HG03442 (cell line): ENCODE data around the gene SMOC2.

Experiments used
- ATAC-seq: cut with Tn5 transposase; IDR thresholded peaks from one replicate; pipeline ENCODE4 v1.9.1; 2021; ENCODE audit warnings: mild to moderate bottlenecking, moderate library complexity; ENCODE audit not compliant: unreplicated experiment

Gene SMOC2

DNA sequence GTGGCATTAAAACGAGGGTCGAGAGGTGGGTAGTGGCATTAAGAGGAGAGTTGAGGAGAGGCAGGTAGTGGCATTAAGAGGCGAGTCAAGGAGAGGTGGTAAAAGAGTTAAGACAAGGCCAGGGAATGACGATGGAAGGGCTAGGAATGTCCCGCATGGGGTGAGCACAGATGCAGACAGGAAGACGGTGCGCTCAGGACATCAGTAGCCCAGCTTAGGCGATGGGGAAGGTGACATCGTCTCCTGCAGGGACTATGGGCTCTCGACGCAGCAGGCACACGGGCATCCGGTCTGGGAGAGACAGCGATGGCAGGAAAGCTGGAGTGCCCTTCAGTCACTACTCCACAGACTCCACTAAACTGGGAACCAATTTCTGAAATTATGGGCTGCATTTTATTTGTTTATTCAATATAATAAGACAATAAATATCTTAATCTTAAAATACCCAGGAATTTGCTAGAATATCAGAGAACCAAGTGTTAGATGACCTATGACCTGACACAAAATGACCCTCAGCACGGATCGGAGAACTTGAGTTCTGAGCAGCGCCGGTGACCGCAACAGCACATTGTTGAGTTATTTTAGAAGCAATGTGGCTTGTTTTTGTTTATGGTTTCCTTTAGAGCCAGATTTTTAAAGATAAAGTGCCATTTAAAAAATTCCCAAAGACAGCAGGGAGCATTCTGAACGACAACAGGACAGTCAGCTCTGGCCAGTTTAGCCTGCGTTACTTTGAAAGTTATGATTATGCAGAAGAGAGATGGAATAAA is 177.7 kb downstream of the SMOC2 start:
- ATAC-seq = no peak

GRCh38 chr6:168619560-168620314 is 178.8 kb downstream of the SMOC2 start:
- no peak for ATAC-seq

- no peak for ATAC-seq
Measured at GRCh38 chr6:168620578-168620977, 179.6 kb downstream of the SMOC2 start.

DNA sequence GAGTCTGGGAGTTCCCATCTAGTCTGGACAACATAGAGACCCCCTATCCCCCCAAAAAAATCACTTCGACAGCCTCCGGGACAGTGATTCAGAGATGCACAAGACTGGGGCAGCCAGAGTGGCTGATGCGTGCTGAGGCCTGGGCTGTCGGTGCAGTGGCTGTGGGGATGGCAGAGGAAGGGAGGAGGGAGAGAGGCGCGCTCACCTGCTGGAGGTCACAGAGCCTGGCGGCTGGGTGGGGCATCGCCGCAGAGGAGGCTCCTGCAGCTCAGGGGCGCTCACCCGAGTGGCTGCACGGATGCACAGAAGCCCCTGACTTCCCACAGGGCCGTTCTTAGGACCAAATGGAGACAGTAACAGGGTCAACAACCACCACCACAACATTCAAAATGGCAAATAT is 182.8 kb downstream of the SMOC2 start:
- no peak for ATAC-seq

DNA sequence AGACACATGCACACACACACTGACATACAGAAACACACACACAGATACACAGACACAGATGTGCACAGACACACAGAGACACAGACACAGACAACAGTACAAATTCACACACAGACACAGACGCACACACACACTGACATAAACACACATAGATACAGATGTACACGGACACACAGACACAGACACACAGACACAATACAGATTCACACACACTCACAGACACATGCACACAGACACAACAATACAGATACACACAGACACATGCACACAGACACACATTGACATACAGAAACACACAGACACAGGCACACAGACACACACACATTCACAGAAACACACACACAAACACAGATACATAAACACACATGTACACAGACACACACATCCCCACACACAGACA is 183.6 kb downstream of the SMOC2 start:
- no peak for ATAC-seq

DNA sequence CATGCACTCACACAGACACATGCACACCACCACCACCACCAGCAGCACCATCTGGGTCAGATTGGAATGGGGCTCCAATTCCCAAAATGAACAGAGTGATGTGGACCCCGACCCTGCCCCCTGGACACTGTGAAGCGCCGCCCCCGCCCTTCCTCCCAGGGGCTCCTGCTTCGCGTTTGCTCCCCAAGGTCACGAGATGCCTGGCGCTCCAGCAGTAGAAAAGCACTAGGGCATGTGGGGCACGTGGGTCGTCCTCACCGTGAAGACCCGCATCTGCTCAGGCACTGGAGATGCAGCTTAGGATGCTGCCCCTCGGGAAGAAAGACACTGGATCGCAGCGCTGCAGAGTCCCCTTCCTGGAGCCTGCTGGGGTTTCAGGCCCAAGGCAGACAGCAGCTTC is 184.0 kb downstream of the SMOC2 start:
- ATAC-seq = no peak

- ATAC-seq = no peak
Measured at GRCh38 chr6:168625602-168626001, 184.6 kb downstream of the SMOC2 start.

DNA sequence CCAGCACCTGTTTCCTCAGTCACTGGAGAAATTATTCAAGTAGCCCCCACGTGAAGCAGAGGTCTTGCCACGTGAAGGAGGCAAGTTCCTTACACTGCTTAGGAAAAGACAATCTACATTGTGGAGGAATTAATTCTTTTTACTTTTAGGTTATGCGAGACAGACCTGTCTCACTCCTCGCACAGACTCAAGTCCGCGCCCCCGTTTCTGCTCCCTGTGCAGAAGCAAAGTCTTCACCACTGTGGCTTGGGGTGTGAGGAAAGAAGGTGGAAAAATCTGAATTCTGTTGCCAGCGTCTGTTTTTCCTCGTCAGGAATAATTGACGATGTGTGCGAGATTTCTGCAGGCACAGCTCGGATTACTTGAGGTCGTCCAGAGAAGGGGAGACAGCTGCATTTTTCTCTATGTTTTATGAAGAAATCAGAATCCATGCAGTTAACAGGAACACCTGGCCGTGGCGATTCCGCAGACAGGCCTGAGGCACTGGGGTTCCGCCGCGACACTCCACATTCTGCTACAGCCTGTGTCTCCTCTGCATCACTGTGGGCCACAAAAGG is 185.1 kb downstream of the SMOC2 start:
- no peak for ATAC-seq

- ATAC-seq = no peak
Measured at GRCh38 chr6:168627506-168628175, 186.7 kb downstream of the SMOC2 start.

DNA sequence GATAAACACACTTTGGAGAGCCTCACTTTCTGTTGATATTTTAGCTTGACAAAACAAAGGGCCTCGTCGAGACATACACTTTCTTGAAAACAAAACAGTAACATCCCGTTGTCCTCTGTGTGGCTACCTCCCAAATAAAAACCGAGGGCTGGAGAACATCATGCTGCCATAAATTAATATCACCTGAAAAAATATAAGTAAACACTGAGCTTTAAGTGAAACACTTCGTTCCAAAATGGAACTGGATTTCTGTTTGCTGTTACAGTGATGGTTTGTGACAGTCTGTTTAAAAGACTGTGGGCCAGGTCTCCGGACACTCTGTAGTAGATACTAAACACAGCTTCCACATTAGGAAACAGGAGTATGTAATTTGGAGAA is 187.2 kb downstream of the SMOC2 start:
- ATAC-seq = no peak

- ATAC-seq = no peak
Measured at GRCh38 chr6:168628732-168629245, 187.8 kb downstream of the SMOC2 start.

GRCh38 chr6:168631564-168631963 is 190.6 kb downstream of the SMOC2 start:
- no peak for ATAC-seq

- no peak for ATAC-seq
Measured at GRCh38 chr6:168632694-168633093, 191.7 kb downstream of the SMOC2 start.

GRCh38 chr6:168634541-168635328 is 193.8 kb downstream of the SMOC2 start:
- no peak for ATAC-seq

DNA sequence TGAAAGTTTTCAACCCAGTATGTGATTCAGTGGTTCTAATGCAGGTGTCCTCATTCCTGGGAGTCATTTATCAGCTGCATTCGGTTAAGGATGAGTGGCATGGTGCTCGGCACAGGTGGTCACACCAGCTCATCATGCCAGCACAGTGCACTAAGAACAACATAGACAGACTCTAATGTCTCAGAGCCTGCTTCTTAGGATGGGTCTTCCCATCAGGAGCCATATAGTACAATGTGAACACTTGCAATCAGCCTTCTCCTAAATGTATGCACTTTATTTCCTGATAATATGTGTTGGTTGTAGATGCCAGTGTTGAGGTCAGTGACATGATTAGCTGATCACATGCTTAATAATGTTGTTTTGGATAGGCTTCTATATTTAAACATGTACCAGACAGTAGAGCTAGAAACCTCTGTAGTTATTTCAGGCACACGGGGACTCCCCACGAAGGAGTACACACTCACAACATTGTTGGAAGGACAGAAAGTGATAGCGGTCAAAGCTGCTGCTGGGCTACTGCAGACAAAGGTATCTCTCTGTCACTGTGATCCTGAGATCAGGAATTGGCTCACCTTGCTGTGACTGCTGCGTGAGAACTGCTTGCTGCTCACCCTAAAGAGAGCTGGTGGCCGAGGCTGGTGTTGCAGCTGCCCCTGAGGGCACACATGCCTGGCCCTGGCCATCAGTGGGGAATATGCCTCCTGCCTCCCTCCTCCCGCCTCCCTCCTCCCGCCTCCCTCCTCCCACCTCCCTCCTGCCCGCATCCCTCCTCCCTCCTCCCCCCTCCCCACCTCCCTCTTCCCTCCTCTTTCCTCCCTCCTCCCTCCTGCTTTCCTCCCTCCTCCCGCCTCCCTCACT is 195.4 kb downstream of the SMOC2 start:
- no peak for ATAC-seq

GRCh38 chr6:168637834-168638233 is 196.8 kb downstream of the SMOC2 start:
- ATAC-seq = no peak

DNA sequence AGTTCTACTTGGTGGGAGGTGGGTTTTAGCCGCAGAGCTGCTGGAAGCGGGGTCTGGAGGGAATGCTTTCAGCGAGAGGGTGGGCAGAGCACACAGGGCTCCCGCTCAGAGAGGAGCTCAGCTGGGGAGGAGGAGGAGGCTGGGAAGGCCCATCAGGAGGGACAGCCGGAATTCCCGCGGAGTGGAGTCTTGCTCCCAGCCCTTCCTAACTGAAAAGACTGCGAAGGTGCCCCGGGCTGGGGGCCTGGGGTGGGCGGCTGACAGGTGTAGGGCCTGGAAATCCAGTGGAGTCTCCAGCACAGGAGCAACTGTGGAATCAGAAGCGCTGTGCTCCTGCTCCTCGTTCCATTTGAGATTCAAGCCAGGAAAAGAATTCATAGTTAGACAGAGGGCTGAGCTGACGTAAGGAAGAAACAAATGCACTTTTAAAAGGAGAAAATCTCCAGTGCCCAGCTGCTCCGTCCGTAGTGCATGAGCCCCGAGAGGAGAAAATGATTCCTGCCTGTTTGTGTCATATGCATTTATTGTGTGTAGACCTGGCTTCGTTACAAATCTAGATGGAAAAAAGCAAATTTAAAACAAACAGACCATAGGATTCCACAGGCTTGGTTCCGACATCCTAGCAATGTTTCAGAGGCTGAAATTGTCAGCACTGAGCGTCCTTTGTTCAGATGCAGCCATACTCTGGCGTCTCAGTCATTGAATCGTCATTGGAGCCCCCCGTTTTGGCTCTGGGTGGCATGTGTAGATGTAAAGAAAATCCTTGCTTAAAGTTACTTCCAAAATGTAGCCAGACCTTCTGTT is 197.7 kb downstream of the SMOC2 start:
- ATAC-seq = no peak

DNA sequence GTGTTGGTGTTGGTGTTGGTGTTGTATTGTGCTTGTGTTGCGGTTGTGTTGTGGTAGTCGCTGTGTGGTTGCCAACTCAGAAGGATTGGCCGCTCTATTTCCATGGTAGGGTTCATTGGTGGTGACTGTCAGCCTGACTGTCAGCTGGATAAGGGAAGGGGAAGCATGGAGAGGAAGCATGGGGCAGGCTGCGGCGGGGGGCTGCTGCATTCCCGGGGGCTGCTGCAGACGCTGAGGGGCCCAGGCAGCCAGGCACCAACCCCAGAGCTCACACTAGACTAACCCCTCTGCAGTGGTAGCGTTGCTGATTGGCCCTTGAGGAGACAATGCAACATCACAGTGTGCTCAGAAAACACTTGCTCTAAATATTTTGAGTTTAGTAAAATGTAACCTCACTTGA is 199.2 kb downstream of the SMOC2 start:
- ATAC-seq = no peak

DNA sequence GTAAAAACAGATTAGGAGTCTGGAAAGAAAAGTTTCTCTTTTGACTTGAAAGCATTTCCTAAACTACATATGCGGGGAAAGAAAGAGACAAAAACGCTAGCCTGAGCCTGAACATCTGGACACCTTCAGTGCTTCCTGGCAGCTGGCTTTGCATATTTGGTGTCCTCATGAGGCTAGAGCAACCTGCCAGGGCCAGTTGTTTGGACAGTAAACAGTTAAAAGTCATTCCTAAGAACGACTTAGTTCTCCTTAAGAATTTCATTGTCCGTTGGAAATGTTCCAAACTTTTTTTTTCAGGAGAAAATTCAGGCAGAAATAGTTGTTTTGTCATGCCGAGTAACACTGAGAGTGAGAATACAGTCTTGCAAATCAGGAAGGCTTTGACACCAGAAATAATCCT is 199.8 kb downstream of the SMOC2 start:
- ATAC-seq = no peak
